Measurements from ENCODE around the gene MTPN. TPM values are rescaled to one million over a fixed set of nuclear protein-coding genes. Genes with fewer than 3 reads are reported as not detected.

The MTPN gene
- total RNA-seq, 4 donors from 2014 or later = 76.6 to 80.2 (median 79.0) TPM

DNA sequence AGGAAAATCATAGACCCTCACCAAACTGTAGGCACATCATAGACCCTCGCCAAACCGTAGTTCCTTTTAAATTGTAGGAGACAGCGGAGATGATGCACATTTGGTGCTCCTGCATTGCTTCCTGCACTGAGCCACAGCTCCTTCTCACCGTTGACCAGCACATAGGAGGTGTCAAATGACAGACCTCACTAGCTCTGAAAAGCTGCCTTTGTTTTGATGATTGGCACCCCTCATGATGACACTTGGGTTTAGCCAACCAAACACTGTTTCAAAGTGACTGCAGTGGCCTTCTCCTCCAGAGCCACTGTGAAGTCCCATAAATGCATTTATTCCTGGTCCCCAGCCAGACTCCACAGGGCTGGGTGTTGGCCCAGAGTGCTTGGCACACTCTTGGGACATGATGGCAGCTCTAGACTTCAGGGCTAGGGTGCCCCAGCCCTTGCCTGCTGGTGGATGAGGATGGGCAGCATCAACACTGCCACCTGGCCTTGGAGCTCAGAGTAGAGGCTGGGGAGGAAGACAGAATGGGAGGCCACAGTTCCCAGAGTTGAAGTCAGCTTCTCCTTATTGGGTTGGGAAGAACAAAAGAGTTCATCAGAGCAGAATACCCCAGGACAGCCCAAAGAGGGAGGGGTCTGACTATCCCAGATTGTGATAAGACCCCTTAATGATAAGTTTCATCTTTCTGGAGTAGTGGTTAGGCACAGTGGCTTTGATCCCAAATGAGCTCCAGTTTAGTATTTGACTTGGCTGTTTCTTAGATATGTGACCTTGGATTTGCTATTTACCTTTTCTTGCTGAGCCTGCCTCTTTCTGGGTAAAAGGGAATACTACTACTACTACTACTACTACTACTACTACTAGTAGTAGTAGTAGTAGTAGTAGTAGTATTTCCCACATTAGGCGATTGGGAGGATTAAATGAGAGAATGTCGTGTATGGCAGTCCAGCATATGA lies 75.3 kb downstream of the MTPN start:
- H3K9me3 ChIP-seq = no peaks in the 10 kb centered on the region
- no peaks in the 10 kb centered on the region for H3K36me3 ChIP-seq
- H3K27me3 ChIP-seq = no peaks in the 10 kb centered on the region
- H3K27ac ChIP-seq = no peak overlapping the region
- ATAC-seq = no peak
- TF ChIP-seq POLR2AphosphoS5 (IDR thresholded peaks at IDR 0.05) = no peak
- TF ChIP-seq EP300 (IDR thresholded peaks at IDR 0.05) = no peak
- TF ChIP-seq CTCF (IDR thresholded peaks at IDR 0.05) = no peak
- TF ChIP-seq POLR2A (IDR thresholded peaks at IDR 0.05) = no peak
- H3K4me3 ChIP-seq = no peak overlapping the region
- H3K4me1 ChIP-seq = no peaks in the 10 kb centered on the region
- 88 to 100% methylated on average over 2 to 4 of the region's 6 CpGs for whole genome bisulfite sequencing, 2 donors (ENCODE audit: low coverage in 1 of 2)

- Histone ChIP-seq H3K9me3 (no peaks in the 10 kb centered on the region), H3K27ac (no peak overlapping the region), H3K36me3 (no peaks in the 10 kb centered on the region), H3K4me3 (no peak overlapping the region), H3K27me3 (no peaks in the 10 kb centered on the region), H3K4me1 (no peaks in the 10 kb centered on the region)
- no peak for ATAC-seq
- TF ChIP-seq POLR2A (IDR thresholded peaks at IDR 0.05) (no peak), POLR2AphosphoS5 (IDR thresholded peaks at IDR 0.05) (no peak), CTCF (IDR thresholded peaks at IDR 0.05) (no peak), EP300 (IDR thresholded peaks at IDR 0.05) (no peak)
- WGBS, 2 donors (ENCODE audit: low coverage in 1 of 2) = 64 to 81% methylated on average over 5 of the region's 5 CpGs
Observed at GRCh38 chr7:135900065-135900546, 77.1 kb downstream of the MTPN start.

- Histone ChIP-seq H3K4me3 (no peak overlapping the region), H3K4me1 (no peaks in the 10 kb centered on the region), H3K9me3 (no peaks in the 10 kb centered on the region), H3K36me3 (no peaks in the 10 kb centered on the region), H3K27ac (no peak overlapping the region), H3K27me3 (no peaks in the 10 kb centered on the region)
- no peak for TF ChIP-seq CTCF (IDR thresholded peaks at IDR 0.05)
- TF ChIP-seq POLR2A (IDR thresholded peaks at IDR 0.05) = no peak
- no peak for TF ChIP-seq POLR2AphosphoS5 (IDR thresholded peaks at IDR 0.05)
- no peak for TF ChIP-seq EP300 (IDR thresholded peaks at IDR 0.05)
- 58 to 66% methylated on average over 5 to 6 of the region's 6 CpGs for WGBS, 2 donors (ENCODE audit: low coverage in 1 of 2)
- ATAC-seq = no peak
Observed at GRCh38 chr7:135899458-135900064, 77.6 kb downstream of the MTPN start.

DNA sequence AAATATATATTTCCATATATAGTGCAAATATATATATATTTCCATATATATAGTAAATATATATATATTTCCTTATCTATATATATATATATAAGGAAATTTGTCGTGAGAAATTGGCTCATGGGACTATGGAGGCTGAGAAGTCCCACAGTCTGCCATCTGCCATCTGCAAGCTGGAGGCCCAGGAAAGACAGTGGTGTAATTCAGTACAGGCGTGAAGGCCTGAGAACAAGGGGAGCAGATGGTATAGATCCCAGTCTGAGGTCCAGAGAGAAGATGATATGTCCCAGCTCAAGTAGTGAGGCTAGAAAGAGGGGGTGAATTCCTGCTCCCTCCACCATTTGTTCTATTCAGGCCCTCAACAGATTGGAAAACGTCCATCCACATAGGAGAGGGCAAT lies 78.9 kb downstream of the MTPN start:
- Histone ChIP-seq H3K27ac (no peak overlapping the region), H3K27me3 (no peaks in the 10 kb centered on the region), H3K4me1 (no peaks in the 10 kb centered on the region), H3K4me3 (no peak overlapping the region), H3K36me3 (no peaks in the 10 kb centered on the region), H3K9me3 (no peaks in the 10 kb centered on the region)
- TF ChIP-seq EP300 (IDR thresholded peaks at IDR 0.05) (no peak), POLR2A (IDR thresholded peaks at IDR 0.05) (no peak), POLR2AphosphoS5 (IDR thresholded peaks at IDR 0.05) (no peak), CTCF (IDR thresholded peaks at IDR 0.05) (no peak)
- 51 to 100% methylated on average over 1 to 3 of the region's 3 CpGs for WGBS, 2 donors (ENCODE audit: low coverage in 1 of 2)
- no peak for ATAC-seq

Measured in gastroesophageal sphincter (tissue), 4 donors.